Fibroblast of skin of back (primary cell): ENCODE data around the gene SIK3.
"Not testable (repeated sequence)": the region's sequence is repeated elsewhere in the genome, so short reads cannot be mapped to it uniquely, and the experiment has no call there.

Experiments
- DNase-seq: peaks from one replicate; pipeline ENCODE4 v3.0.0-alpha.2; 2013

SIK3 gene

DNA sequence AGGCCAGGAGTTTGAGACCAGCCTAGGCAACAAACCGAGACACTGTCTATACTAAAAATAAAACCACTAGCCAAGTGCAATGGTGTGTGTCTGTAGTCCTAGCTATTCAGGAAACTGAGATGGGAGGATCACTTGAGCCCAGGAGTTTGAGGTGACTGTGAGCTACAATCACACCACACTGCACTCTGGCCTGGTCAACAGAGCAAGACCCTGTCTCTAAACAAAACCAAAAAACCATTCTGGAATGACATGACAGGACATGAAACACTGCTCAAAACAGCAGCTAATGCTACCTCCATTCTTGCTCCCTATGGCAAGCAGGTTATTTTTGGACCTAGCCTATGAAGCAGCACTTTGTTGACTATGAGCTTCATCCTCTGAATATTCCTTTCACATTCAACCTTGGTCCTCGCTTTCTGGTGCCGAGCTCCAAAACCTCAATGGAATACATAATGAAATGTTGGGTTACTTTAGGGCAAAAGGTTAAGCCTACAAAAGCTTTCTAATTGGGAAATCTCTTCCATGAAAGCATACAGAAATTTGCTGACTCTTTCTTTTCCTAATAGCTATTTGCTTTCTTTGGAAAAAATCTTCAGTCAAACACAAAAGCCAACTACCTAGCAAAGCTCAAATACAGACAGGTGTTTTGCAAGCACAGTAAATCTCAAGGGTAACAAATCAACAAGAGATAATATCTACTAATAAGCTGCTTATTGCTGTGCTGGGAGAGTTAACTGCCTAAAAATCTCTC is 21.1 kb downstream of the SIK3 start:
- DNase-seq: no peak

DNA sequence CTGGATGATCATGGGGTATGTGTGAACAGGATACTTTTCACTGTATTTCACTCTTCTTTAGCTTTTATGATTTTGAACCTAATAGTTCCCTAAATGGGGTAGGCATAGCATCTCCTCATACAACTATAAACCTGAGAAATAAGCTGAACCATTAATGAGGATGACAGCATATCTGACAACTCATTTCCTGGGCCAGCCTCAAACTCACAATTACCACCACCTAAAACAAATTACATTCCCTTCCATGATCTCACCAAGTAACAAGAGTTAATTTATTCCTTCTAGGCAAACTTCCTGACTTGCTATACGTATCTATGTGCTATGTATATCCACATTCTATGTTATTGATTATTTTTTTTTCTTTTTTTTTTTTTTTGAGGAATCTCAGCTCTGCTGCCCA is 23.0 kb downstream of the SIK3 start:
- DNase-seq: peak; percentile 29

DNA sequence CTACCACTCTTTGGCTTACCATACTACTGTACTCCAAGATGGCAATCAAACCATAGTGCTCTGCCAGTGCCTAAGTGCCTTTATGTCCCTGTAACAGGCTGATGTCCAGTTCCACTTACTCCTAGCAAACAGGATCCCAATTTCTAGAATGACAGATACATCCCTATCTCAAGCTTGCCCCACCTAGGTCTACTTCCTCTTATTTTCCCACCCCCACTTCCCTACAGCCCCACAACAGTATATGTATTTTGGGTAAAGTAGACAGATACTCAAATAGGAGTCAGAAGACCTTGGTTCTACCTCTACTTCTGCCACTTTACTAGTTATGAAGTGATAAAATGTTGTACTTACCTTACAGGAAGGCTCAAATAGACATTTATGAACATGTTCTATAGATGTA is 24.1 kb downstream of the SIK3 start:
- no peak for DNase-seq

DNA sequence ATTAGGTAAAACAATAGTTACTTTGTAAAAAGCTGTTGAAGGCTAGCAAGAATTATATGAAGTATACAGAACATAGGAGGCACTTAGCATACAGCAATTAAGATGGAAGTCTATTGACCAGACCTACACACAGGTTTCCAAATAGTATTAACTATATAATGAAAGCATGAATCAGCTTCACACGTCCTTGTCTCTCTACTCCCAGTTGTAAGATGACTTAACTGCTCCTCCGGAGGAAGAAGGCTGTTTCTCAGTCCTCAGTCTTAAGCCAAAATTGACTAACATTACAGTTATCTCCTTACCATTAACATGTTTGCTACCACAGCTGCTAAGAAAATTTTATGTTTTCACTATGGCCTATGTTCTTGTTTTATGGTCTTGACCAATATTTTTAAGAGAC is 24.7 kb downstream of the SIK3 start:
- no peak for DNase-seq

DNA sequence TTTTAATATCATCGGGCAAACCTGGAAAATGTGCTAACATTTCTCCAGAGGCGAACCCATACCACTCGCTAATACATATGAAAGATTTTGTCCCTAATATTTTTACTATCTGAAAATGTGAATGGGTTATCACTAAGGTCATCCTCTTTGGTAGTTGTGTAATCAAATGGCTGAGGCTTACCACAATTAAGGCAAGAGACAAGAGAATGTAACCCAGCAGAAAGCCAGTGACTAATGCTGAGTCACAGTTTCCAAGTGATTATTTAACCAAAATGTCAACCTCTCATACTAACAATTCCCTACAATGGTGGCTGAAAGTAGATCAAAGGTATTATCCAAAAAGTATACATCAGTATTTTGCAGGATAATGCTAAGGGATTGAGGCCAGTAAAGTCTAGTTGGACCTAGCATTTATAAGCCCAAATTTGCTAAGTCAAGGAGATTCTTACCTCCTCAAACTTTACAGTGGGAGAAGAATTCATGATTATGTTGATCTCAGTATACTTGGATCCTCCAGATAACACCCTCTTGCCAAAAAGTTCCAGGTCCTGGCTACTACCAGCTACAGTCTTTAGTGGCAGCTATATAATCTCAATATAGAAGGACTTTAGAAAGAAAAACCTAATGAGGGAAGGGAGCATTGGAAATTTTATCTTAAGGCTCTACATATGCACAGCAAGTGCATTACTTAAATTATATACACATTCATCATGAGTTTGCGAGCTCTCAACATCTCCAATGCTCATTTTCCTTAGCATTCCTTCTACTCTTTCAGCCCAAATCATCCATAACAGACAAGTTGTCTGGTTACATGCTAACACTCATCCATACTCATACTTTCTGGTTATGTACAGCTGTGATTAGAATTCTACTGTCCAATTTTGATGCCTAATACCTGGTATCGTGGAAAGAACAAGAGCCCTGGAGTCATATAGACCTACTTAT is 25.4 kb downstream of the SIK3 start:
- DNase-seq: peak; percentile 95

DNA sequence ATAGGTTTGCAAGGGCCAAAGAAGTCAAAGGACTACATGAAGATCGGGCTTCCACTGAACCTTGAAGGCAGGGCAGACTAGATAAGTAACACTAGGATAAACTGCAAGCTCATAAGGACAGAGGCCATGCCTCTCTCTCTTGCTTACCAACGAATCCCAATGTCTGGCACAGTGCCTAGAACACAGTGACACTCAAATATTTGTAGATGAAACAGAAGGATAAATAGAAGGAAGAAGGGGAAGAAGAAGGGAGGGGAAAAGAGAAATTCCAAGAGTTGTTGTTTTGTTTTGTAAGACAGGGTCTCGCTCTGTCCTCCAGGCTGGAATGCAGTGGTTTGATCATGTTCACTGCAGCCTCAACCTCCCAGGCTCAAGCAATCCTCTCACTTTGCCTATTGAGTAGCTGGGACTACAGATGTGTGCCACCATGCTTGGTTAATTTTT is 26.9 kb downstream of the SIK3 start:
- peak; percentile 87 for DNase-seq

DNA sequence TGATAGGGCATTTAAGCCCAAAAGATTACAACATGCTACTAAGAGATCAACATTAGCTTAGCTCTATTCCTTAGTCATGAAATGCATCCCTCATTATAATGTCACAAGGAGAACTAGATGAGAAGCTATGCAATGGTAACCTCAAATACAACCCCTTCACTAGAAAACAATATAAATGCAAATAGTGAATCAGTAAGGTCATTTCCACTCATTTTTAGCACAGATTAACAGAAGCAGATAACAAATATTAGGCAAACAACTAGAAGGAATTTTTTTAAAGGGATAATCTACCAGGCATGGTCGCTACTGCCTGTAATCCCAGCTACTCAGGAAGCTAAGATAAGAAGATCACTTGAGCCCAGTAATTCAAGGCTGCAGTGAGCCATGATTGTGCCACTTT is 28.2 kb downstream of the SIK3 start:
- no peak for DNase-seq

DNA sequence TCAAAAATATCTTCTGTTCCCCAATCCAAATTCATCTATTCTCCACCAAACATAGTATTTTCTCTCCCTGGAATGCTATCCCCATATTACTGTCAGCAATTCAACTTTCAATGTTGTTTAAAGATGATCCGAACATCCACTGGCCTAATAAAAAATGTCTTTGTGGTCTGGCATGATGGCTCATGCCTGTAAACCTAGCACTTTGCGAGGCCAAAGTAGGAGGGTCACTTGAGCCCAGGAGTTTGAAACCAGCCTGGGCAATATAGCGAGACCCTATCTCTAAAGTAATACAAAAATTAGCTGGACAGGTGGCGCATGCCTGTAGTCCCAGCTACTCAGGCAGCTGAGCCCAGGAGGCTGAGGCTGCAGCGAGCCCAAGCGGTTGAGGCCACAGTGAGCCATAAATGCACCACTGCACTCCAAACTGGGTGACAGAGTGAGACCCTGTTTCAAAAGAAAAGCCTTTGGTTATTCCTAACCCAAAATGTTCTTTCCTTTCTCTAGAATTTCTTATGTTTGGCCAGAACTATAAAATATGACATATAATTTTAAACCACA is 29.8 kb downstream of the SIK3 start:
- no peak for DNase-seq

DNA sequence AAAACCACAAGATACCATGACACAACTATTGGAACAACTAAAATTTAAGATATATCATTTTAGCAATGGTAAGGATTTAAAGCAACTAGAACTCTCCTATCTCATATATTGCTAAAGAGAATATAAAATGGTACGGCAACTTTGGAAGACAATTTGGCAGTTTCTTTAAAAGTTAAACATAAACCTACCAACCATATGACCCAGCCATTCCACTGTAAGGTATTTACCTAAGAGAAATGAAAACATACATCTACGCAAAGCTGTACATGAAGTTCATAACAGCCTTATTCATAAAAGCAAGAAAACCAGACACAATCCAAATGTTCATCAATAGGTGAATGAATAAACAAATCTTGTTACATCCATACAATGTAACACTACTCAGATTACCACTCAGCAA is 31.3 kb downstream of the SIK3 start:
- DNase-seq: no peak

DNA sequence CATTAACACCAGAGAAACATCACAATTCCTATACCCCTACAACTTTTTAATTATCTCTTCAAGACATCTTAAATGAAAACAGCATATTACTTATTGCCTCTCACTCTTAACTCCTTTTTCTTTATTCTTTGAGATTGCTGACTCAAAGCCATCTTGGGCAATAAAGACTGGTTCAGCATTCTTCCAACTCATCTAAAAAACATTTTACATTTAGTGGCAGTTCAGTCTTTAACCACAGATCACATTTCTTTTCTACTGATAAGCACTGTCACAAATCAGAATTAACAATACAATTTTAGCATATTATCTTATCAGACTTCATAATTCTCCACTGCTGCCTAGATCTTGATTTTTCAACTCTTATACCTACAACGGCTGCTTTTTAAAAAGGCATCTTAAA is 34.0 kb downstream of the SIK3 start:
- peak; percentile 51 for DNase-seq

DNA sequence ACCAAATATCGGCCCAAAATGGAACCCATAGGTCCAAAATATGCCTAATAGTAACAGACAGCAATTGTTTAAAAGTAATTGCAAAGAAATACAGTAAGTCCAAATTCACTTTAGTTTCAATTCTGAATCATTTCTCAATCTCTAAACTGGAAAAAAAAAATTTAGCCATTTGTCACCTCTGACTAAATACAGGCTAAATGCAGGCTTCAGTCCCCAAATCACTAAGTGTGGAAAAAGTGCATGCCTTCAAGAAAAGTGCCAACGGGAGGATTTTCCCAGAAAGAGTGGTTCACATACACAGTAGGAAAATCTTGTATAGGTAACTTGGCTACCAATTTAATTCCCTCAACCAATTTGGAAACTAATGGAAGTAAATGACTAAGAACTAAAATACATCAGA is 35.7 kb downstream of the SIK3 start:
- DNase-seq: no peak

DNA sequence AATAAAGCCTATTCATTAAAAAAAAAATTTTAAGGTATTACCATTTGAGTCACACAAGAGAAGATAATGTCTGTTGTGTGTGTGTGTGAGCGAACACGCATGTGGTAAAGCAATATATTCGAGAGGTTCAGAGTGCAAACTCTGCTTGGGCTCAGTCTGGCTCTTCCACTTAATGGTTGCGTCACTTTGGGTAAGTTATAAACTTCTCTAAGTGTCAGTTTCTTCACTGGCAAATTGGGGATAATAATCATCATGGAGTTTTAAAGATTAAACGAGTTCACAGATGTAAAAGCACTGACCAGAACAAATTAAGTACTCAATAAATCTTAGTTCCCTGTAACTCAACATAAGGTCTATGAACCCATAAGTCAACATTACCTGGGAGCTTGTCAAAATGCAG is 37.0 kb downstream of the SIK3 start:
- DNase-seq: no peak

DNA sequence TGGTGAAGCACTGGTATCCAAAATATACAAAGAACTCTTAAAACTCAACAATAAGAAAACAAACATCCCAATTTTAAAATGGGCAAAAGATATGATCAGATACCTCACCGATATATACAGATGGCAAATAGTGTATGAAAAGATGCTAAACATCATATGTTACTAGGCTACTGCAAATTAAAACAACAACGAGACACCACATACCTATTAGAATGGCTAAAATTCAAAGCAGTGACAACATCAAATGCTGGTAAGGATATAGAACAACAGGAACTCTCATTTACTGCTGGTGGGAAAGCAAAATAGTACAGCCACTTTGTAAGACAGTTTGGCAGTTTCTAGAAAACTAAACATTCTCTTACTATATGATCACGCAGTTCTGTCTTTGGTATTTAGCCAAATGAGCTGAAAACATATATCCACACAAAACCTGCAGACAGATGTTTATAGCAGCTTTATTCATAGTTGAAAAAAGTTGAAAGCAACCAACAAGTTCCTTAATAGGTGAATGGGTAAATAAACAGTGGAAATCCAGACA is 38.5 kb downstream of the SIK3 start:
- no peak for DNase-seq

DNA sequence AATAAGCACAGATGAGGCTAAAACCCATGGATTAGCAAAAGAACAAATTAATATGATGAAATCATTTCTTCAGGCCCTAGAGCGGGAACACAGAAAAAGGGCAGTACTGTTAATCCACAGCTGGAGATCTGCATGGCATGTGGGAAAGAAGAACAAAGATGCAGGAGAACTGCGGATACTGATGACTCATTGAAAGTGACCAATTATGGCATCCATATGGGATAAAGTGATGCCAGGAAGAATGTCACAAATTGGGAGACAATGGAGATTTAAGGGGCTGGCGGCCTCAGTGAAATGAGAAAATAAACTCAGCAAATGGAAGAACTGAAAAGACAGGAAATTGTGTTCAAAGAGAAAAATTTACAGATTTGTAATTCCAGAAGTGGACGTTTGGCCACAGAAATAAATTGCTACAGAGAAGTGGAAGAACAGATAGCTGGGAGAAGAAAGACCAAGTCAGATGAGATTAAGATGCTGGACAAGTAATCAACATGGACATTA is 39.4 kb downstream of the SIK3 start:
- peak; percentile 82 for DNase-seq

DNA sequence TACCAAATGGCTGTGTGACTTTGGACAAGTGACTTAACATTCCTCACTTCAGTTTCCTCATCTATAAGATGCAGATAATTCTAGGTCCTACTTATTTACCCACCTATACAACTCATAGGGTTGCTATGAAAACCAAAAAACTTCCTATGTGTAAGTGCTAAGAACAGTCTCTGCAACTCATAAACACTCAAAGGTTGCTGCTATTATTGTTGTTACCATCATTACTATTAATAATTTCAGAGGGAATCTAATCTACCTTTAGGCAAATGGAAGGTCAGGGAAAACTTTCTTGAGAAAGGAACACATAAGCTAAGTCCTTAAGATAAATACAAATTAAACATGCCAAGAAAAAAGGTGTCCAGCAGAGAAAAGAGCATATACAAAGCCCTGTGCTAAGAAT is 40.5 kb downstream of the SIK3 start:
- no peak for DNase-seq

DNA sequence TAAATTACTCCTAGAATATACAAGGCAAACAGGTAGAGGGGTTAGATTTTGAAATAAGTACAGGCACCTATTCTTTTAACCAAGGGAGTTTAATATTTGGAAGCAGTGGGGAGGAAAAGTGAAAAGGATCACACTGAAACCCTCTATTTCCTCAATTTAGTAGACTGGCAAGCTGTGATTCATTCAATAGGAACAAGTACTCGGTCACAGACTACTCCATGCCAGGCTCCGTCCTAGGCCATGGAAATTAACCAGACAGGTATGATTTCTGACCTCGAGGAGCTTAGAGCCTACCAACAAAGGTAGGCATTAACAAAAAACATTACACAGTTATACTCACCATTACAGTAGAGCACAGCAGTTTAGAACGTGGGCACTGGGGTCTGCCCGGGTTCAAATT is 40.9 kb downstream of the SIK3 start:
- no peak for DNase-seq

DNA sequence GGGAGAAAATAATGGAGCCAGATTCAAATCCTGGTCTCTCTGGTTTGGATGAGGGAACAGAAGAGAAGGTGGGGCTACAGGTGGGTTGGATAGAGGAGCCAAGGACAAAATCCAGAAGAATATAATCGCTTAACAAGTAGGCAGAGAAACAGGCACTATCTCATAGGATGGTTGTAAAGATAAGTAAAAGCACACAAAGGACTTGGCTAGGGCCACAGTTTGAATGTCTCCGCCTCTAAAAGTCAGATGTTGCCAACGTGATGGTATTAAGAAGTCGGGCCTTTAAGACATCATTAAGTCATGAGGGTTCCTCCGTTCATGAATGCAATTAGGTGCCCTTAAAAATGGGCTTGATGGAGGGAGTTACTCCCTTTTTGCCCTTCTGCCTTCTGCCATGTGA is 42.8 kb downstream of the SIK3 start:
- no peak for DNase-seq

DNA sequence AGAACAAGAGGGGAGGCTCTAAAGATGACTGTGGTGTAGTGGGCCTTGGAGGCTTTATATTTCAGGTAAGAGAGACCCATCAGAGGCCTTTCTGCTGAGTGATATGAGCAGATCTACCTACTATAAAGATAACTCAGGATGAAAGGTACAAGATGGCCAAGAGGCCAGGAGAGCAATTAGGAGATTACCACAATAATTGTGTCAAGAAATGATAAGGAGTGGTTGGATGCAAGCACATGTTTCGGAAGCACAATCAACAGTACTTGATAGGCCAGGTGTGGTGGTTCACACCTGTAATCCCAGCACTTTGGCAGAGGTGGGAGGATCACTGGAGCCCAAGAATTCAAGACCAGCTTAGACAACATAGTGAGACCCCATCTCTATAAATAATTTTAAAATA is 43.8 kb downstream of the SIK3 start:
- no peak for DNase-seq

DNA sequence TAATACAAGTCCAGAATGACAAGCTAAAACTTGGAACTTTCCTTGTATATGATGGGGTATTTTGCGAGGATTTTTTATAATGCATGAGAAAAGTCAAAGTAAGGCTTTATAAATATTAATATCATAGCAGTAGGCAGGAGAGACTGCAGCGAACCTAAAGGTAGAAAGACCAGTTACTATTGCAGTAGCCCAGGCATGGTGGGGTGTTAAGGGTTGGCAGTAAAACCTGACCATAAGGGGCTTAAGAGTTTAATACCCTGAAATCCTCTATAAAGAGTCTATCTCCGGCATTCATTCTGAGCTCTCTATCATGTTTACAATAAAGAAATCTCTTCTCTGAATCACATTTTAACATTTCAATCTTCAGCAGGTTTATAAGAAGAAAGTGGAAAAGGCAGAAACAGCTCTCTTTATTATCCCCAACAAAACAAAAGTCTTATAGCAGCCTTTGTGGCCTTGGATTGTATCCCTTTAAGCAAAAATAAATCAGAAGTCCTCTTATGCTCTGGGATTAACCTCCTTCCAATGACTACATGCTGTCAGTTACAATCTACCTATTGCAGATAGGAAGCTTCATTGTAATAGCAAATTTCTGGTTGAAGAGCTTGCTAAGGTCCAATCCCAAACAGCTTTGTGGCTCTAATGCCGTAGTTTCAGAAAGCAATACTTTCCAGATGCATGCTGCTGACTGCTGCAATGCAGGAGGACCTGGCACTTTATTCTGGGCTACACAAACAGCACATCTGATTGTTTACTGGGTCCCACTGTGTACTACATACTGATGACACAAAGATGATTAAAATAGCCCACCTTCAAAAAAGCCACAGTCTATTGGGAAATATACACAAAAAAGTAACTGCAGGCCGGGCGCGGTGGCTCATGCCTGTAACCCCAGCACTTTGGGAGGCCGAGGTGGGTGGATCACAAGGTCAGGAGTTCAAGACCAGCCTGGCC is 45.8 kb downstream of the SIK3 start:
- DNase-seq: no peak

DNA sequence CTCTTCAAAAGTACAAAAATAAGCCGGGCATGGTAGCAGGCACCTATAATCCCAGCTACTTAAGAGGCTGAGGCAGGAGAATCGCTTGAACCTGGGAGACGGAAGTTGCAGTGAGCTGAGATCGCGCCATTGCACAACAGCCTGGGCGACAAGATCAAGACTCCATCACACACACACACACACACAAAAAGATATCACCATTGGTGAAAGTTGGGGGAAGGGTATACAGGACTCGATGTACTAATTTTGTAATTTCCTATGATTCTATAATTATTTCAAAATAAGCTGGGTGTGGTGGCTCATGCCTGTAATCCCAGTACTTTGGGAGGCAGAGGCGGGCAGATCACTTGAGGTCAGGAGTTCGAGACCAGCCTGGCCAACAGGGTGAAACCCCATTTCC is 48.1 kb downstream of the SIK3 start:
- not testable (repeated sequence) for DNase-seq

DNA sequence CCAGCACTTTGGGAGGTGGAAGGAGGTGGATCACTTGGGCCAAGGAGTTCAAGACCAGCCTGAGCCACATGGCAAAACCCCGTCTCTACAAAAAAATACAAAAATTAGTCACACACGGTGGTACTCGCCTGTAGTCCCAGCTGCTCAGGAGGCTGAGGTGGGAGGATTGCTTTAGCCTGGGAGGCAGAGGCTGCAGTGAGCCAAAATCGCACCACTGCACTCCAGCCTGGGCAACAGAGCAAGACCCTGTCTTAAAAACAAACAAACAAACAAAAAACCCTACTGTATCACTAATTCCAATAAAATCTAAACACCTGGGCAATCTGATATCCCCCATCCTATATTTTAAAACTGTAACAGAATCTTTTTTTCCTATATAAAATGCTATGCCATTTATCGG is 51.6 kb downstream of the SIK3 start:
- not testable (repeated sequence) for DNase-seq

DNA sequence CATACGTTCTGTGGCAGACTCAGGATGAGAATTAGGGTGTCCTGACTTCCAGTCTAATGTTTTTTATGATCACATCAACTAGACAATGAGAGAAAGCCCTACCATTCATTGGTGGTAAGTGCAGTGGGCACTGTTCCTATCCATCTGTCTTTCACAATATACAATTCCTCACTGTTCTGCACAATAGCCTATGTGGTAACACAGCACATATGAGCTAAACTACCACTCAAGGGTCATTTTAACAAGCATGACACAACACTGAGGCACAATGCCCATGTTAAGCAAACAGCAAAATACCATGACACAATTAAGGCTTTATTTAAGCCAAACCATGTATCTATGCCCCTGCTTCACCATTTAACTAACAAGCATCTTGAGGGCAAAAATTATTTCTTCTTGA is 52.3 kb downstream of the SIK3 start:
- DNase-seq: no peak
